HUES48 (cell line): Measurements from ENCODE around the gene ABCG8.

ENCODE experiments used
- H3K27ac ChIP-seq: one replicate; pipeline ENCODE4 v1.7.0; 2013; ENCODE audit warnings: low read depth, low read length, inconsistent platforms
- H3K27me3 ChIP-seq: 2 replicates; pipeline ENCODE4 v1.6.1; 2013; ENCODE audit warnings: mild to moderate bottlenecking, low read length; ENCODE audit not compliant: control insufficient read depth, insufficient read depth
- H3K36me3 ChIP-seq: 2 replicates; pipeline ENCODE4 v1.6.1; 2013; ENCODE audit warnings: low read length; ENCODE audit not compliant: control insufficient read depth, insufficient read depth
- H3K4me1 ChIP-seq: 2 replicates; pipeline ENCODE4 v1.6.1; 2013; ENCODE audit warnings: mild to moderate bottlenecking, low read length; ENCODE audit not compliant: control insufficient read depth, insufficient read depth
- H3K4me3 ChIP-seq: 2 replicates; pipeline ENCODE4 v1.5.1; 2013; ENCODE audit warnings: mild to moderate bottlenecking, low read depth, low read length
- H3K9ac ChIP-seq: 2 replicates; pipeline ENCODE4 v1.6.1; 2013; ENCODE audit warnings: mild to moderate bottlenecking, low read depth, low read length, moderate library complexity
- H3K9me3 ChIP-seq: 2 replicates; pipeline ENCODE4 v1.6.1; 2013; ENCODE audit warnings: low read length; ENCODE audit not compliant: control insufficient read depth, insufficient read depth

The ABCG8 gene

GRCh38 chr2:43874776-43875451 is 36.1 kb downstream of the ABCG8 start:
- Histone ChIP-seq H3K4me1 (peaks cover 7% of the 10 kb centered on the region; the same call in 1 of the 2 replicates), H3K27me3 (no peaks in the 10 kb centered on the region), H3K9ac (no peak overlapping the region), H3K27ac (no peak overlapping the region), H3K4me3 (no peak overlapping the region), H3K36me3 (no peaks in the 10 kb centered on the region), H3K9me3 (no peaks in the 10 kb centered on the region)

GRCh38 chr2:43877782-43878464 is 39.2 kb downstream of the ABCG8 start:
- Histone ChIP-seq H3K4me1 (peaks cover 7% of the 10 kb centered on the region; the same call in 1 of the 2 replicates), H3K9me3 (no peaks in the 10 kb centered on the region), H3K27ac (no peak overlapping the region), H3K27me3 (no peaks in the 10 kb centered on the region), H3K4me3 (no peak overlapping the region), H3K9ac (no peak overlapping the region), H3K36me3 (no peaks in the 10 kb centered on the region)

GRCh38 chr2:43879261-43879660 is 40.5 kb downstream of the ABCG8 start:
- H3K9ac ChIP-seq, result no peak overlapping the region
- H3K27ac ChIP-seq, result no peak overlapping the region
- H3K4me1 ChIP-seq, result peaks cover 7% of the 10 kb centered on the region; the same call in 1 of the 2 replicates
- no peaks in the 10 kb centered on the region for H3K27me3 ChIP-seq
- H3K36me3 ChIP-seq, result no peaks in the 10 kb centered on the region
- no peak overlapping the region for H3K4me3 ChIP-seq
- no peaks in the 10 kb centered on the region for H3K9me3 ChIP-seq

GRCh38 chr2:43880471-43880870 is 41.7 kb downstream of the ABCG8 start:
- H3K4me3 ChIP-seq, result no peak overlapping the region
- peaks cover 7% of the 10 kb centered on the region; the same call in 1 of the 2 replicates for H3K4me1 ChIP-seq
- H3K9ac ChIP-seq, result no peak overlapping the region
- no peak overlapping the region for H3K27ac ChIP-seq
- H3K27me3 ChIP-seq, result no peaks in the 10 kb centered on the region
- no peaks in the 10 kb centered on the region for H3K9me3 ChIP-seq
- H3K36me3 ChIP-seq, result peaks cover 5% of the 10 kb centered on the region

- Histone ChIP-seq H3K27me3 (no peaks in the 10 kb centered on the region), H3K27ac (no peak overlapping the region), H3K36me3 (peaks cover 5% of the 10 kb centered on the region), H3K4me3 (no peak overlapping the region), H3K9me3 (no peaks in the 10 kb centered on the region), H3K4me1 (peaks cover 7% of the 10 kb centered on the region; the same call in 1 of the 2 replicates), H3K9ac (no peak overlapping the region)
These were observed 42.2 kb downstream of the ABCG8 start for GRCh38 chr2:43880952-43881351.

GRCh38 chr2:43882312-43882711 is 43.5 kb downstream of the ABCG8 start:
- no peak overlapping the region for H3K27ac ChIP-seq
- H3K36me3 ChIP-seq, result peaks cover 17% of the 10 kb centered on the region
- H3K4me1 ChIP-seq, result peaks cover 7% of the 10 kb centered on the region; the same call in 1 of the 2 replicates
- H3K4me3 ChIP-seq, result no peak overlapping the region
- no peak overlapping the region for H3K9ac ChIP-seq
- H3K27me3 ChIP-seq, result no peaks in the 10 kb centered on the region
- H3K9me3 ChIP-seq, result no peaks in the 10 kb centered on the region

- H3K27me3 ChIP-seq, result no peaks in the 10 kb centered on the region
- no peak overlapping the region for H3K27ac ChIP-seq
These were observed 45.9 kb downstream of the ABCG8 start for GRCh38 chr2:43884689-43885088.

GRCh38 chr2:43885132-43885632 is 46.4 kb downstream of the ABCG8 start:
- Histone ChIP-seq H3K36me3 (peaks cover 44% of the 10 kb centered on the region), H3K9ac (no peak overlapping the region), H3K9me3 (no peaks in the 10 kb centered on the region), H3K27ac (no peak overlapping the region), H3K27me3 (no peaks in the 10 kb centered on the region), H3K4me3 (no peak overlapping the region), H3K4me1 (no peaks in the 10 kb centered on the region)

More at GRCh38 chr2:43884689-43885088, 45.9 kb downstream of the ABCG8 start:
- H3K9ac ChIP-seq, result no peak overlapping the region
- H3K9me3 ChIP-seq, result no peaks in the 10 kb centered on the region
- H3K36me3 ChIP-seq, result peaks cover 39% of the 10 kb centered on the region
- H3K4me1 ChIP-seq, result 0 out of 2 replicates have a peak, but pooled peaks cover 1% of the 10 kb centered on the region
- no peak overlapping the region for H3K4me3 ChIP-seq

- Histone ChIP-seq H3K4me1 (no peaks in the 10 kb centered on the region), H3K27ac (no peak overlapping the region), H3K9ac (no peak overlapping the region), H3K27me3 (no peaks in the 10 kb centered on the region), H3K36me3 (peaks cover 63% of the 10 kb centered on the region), H3K4me3 (no peak overlapping the region), H3K9me3 (no peaks in the 10 kb centered on the region)
These were observed 48.4 kb downstream of the ABCG8 start for GRCh38 chr2:43887176-43887575.

GRCh38 chr2:43889416-43889815 is 50.6 kb downstream of the ABCG8 start:
- Histone ChIP-seq H3K27me3 (no peaks in the 10 kb centered on the region), H3K9me3 (no peaks in the 10 kb centered on the region), H3K27ac (no peak overlapping the region), H3K4me1 (no peaks in the 10 kb centered on the region), H3K36me3 (peaks cover 85% of the 10 kb centered on the region), H3K4me3 (no peak overlapping the region), H3K9ac (no peak overlapping the region)

GRCh38 chr2:43890855-43891254 is 52.1 kb downstream of the ABCG8 start:
- Histone ChIP-seq H3K4me1 (no peaks in the 10 kb centered on the region), H3K9me3 (no peaks in the 10 kb centered on the region), H3K27ac (no peak overlapping the region), H3K27me3 (no peaks in the 10 kb centered on the region), H3K4me3 (no peak overlapping the region), H3K9ac (no peak overlapping the region), H3K36me3 (peaks cover 94% of the 10 kb centered on the region)
